ENCODE results near the gene EPB41L4B. TPM values are rescaled to one million over a fixed set of nuclear protein-coding genes. Genes with fewer than 3 reads are reported as not detected.

The EPB41L4B gene
- total and polyA plus RNA-seq, 2 of the 13 experiments (the other 11 are each of a cell fraction or from before 2014, with no cell fraction given) = 17.6 to 22.1 TPM

GRCh38 chr9:109250771-109251079, 70.1 kb downstream of the EPB41L4B start (continued):
- TF ChIP-seq ZNF558 (CRISPR knock-in tag; IDR thresholded peaks at IDR 0.05; ENCODE audit: borderline replicate concordance) = no peak
- TF ChIP-seq EEA1 (CRISPR knock-in tag; IDR thresholded peaks at IDR 0.05; ENCODE audit: borderline replicate concordance) = no peak
- TF ChIP-seq MXD1 (CRISPR knock-in tag; IDR thresholded peaks at IDR 0.05) = no peak; the same call in 1 of the 2 replicates
- 0 out of 2 replicates have a peak, but pooled peaks have one; percentile 64 for TF ChIP-seq ZSCAN20 (CRISPR knock-in tag; IDR thresholded peaks at IDR 0.05; ENCODE audit: borderline replicate concordance)
- no peak for TF ChIP-seq SIX1 (CRISPR knock-in tag; IDR thresholded peaks at IDR 0.05; ENCODE audit: borderline replicate concordance)
- no peak for TF ChIP-seq PAXIP1 (CRISPR knock-in tag; conservative IDR thresholded peaks at IDR 0.05)
- no peak for TF ChIP-seq MNT (IDR thresholded peaks at IDR 0.05)
- no peak for TF ChIP-seq RARA (CRISPR knock-in tag; IDR thresholded peaks at IDR 0.05)
- no peak for TF ChIP-seq CBX5 (CRISPR knock-in tag; IDR thresholded peaks at IDR 0.05; ENCODE audit: borderline replicate concordance)
- TF ChIP-seq RFX3 (CRISPR knock-in tag; IDR thresholded peaks at IDR 0.05) = no peak
- no peak for TF ChIP-seq NR2F6 (IDR thresholded peaks at IDR 0.05)
- TF ChIP-seq NR2F6 (CRISPR knock-in tag; IDR thresholded peaks at IDR 0.05) = no peak
- 0 out of 2 replicates have a peak, but pooled peaks have one; percentile 46 for TF ChIP-seq ZNF740 (CRISPR knock-in tag; IDR thresholded peaks at IDR 0.05)
- no peak for TF ChIP-seq NPAS2 (CRISPR knock-in tag; IDR thresholded peaks at IDR 0.05; ENCODE audit: borderline replicate concordance)
- no peak for TF ChIP-seq ZIK1 (CRISPR knock-in tag; IDR thresholded peaks at IDR 0.05; ENCODE audit: borderline replicate concordance, low read depth)
- no peak for TF ChIP-seq DMTF1 (CRISPR knock-in tag; IDR thresholded peaks at IDR 0.05)
- TF ChIP-seq CHCHD3 (CRISPR knock-in tag; IDR thresholded peaks at IDR 0.05) = no peak
- TF ChIP-seq FOXP1 (IDR thresholded peaks at IDR 0.05) = no peak
- TF ChIP-seq FOXP1 (CRISPR knock-in tag; IDR thresholded peaks at IDR 0.05) = no peak
- no peak for TF ChIP-seq ZNF256 (CRISPR knock-in tag; conservative IDR thresholded peaks at IDR 0.05)
- TF ChIP-seq ETV6 (CRISPR knock-in tag; conservative IDR thresholded peaks at IDR 0.05) = no peak
- no peak for TF ChIP-seq ZNF644 (CRISPR knock-in tag; IDR thresholded peaks at IDR 0.05; ENCODE audit: low read depth)
- no peak for TF ChIP-seq FOXA3 (CRISPR knock-in tag; IDR thresholded peaks at IDR 0.05)
- TF ChIP-seq ZNF570 (CRISPR knock-in tag; IDR thresholded peaks at IDR 0.05; ENCODE audit: borderline replicate concordance) = no peak

All from HepG2 (cell line).